GM13977 (cell line): ENCODE measurements around the gene RAD51D.

Experiments
- DNase-seq: peaks from one replicate; pipeline ENCODE4 v3.0.0; 2012; ENCODE audit warnings: low spot score
- in situ Hi-C: fragments of 300-500 bp; cut with MboI; formaldehyde crosslinking; loops from one replicate; pipeline ENCODE4 v1.12.0; 2022; ENCODE audit warnings: low sequenced_read_pairs, low pct_unique_long_range_greater_than_20kb, mixed read lengths, inconsistent platforms; ENCODE audit not compliant: unreplicated experiment
- TF ChIP-seq, protein P1 (sequence below): IDR thresholded peaks from 2 replicates; pipeline ENCODE4 v1.5.1; 2012; ENCODE audit warnings: mild to moderate bottlenecking, control low read depth; ENCODE audit not compliant: insufficient read depth; ENCODE audit errors: extremely low read depth, missing control alignments

Gene RAD51D

DNA sequence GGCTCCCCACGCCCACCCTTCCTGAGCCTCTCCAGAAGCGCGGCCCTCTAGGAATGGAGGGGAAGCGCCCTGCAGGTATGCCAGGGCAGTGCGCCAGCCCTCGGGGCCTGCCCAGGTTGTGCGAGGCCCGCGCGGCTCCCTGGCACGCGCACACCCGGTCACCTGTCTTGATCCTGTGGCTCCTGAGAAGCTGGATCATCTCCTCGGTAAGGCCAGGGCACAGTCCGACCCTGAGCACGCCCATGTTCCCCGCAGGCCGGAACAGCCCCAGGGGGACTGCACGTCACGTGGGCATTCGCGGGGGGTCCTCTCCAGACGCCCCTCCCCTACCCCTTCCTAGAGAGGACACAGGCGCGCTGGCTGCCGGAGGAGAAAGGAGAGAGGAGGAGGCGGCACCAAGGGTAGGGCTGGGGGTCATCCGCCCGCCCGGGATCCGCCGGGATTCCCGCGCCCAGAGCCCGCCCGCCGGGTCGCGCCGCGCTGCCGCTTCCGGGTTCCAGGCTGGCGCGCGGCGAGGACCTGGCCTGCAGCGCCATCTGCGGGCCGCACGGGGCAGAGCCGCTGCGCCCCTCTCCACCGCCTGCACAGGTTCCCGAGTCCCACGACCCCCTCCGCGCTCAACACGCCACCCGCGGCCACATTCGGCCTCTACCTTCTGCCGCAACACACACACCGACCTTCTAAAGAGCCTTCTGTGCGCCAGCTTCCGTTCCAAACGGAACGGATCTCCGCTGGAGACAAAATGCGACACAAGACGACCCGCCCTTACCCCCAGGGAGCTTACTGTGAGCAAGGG lies at the start of gene RAD51D:
TSS of gene RAD51D (minus strand) at position 491 of the 796 bp plus-strand sequence. CDS start at position 244, 247 bp downstream.
- DNase-seq = peak; percentile 94
- in situ Hi-C loops = loop anchor here (10.0 to 25.0 kb wide), 2 partner anchors 585 to 707 kb away; no protein-coding TSS in a partner anchor

DNA sequence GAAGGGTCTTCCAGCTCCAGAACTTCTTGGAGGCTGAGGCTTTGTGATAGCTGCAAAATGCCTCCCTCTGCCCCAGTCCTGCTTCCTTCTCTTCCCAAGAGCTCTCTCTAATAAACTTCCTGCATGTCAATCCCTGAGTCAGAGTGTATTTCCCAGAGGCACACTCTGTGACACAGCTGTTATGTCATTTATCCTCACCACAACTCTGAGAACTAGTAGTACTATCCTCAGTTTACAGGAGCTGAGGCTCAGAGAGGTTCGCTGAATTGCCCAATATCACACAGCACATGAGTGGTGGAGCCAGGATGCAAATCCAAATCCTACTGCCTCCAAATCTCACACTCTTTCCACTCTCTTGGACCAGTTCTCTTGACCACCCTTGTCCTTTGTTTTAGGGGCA lies 48.0 kb upstream of the RAD51D start:
- DNase-seq = no peak
- TF ChIP-seq, protein P1, sequence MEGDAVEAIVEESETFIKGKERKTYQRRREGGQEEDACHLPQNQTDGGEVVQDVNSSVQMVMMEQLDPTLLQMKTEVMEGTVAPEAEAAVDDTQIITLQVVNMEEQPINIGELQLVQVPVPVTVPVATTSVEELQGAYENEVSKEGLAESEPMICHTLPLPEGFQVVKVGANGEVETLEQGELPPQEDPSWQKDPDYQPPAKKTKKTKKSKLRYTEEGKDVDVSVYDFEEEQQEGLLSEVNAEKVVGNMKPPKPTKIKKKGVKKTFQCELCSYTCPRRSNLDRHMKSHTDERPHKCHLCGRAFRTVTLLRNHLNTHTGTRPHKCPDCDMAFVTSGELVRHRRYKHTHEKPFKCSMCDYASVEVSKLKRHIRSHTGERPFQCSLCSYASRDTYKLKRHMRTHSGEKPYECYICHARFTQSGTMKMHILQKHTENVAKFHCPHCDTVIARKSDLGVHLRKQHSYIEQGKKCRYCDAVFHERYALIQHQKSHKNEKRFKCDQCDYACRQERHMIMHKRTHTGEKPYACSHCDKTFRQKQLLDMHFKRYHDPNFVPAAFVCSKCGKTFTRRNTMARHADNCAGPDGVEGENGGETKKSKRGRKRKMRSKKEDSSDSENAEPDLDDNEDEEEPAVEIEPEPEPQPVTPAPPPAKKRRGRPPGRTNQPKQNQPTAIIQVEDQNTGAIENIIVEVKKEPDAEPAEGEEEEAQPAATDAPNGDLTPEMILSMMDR = no peak
- in situ Hi-C loops = loop anchor here (25.0 kb wide), 1 partner anchor 370 kb away; the partner anchor contains the start of gene SLFN12L

More for the DNA sequence above, at the start of gene RAD51D:
- TF ChIP-seq, protein P1 = peak; percentile 98

DNA sequence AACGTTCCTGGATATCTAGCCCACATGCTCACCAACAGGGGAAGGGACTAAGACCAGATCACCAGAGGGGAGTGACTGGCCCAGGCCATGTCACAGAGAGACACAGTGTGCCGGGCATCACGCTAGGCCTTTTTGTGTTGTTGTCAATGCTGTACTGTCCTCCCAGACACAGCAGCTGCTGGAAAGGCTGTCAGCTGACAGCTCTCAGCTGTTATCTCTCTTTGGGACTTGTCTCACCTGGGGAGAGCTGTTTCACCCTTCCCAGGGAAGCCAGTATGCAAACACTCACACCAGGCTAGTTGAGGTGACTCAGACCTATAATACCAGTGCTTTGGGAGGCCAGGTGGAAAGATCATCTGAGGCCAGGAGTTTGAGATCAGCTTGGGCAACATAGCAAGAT lies 47.4 kb upstream of the RAD51D start:
- no peak for DNase-seq
- TF ChIP-seq, protein P1 = no peak
- in situ Hi-C loops = loop anchor here (25.0 kb wide), 1 partner anchor 370 kb away; the partner anchor contains the start of gene SLFN12L

DNA sequence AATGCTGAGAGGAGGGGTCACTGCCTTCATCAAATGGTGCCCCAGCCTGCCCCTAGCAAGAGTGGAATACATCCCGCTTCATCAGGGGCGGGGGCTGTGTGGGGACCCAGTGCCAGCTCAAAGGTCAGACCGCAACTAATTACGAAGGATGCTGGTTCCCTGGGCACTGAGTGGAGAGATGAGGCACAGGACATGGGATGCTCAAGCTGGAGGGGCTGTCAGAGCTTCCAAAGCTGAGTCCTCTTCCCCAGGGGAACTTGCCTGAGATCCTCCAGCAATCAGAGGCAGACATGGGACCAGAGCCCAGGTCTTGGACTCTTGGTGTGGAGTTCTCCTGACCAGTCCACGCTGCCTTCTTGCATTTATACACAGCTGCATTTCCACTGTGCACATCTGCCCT lies 46.9 kb upstream of the RAD51D start:
- no peak for DNase-seq
- in situ Hi-C loops = loop anchor here (25.0 kb wide), 1 partner anchor 371 kb away; the partner anchor contains the start of gene SLFN12L
- TF ChIP-seq, protein P1 = no peak

DNA sequence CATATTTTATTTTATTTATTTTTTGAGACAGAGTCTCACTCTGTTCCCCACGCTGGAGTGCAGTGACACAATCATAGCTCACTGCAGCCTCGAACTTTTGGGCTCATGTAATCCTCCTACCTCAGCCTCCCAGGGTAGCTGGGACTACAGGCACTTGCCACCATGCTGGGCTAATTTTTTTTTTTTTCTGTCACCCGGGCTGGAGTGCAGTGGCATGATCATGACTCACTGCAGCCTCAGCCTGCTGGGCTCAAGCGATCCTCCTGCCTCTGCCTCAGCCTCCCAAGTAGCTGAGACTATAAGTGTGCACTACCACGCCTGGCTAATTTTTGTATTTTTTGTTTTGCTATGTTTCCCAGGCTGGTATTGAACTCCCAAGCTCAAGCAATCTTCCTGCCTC lies 45.1 kb upstream of the RAD51D start:
- TF ChIP-seq, protein P1 = no peak
- no peak for DNase-seq
- in situ Hi-C loops = loop anchor here (25.0 kb wide), 1 partner anchor 373 kb away; the partner anchor contains the start of gene SLFN12L

DNA sequence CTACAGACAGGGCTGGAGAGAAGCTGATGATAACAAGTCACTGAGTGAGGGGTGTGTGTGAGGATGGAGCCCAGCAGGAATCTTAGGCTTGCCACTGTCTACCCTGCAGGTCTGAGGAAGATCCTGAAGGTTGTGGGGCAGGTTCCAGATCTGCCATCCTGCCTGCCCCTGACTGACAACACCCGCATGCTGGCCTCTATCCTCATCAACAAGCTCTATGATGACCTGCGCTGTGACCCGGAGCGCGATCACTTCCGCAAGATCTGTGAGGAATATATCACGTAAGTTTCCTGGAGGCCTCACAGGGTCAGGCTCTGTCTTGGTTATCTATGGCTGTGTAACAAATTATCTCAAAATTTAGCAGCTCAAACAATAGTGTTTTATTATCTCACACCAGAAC lies 44.2 kb upstream of the RAD51D start:
- in situ Hi-C loops = loop anchor here (25.0 kb wide), 1 partner anchor 373 kb away; the partner anchor contains the start of gene SLFN12L
- TF ChIP-seq, protein P1 = no peak
- no peak for DNase-seq
